Tibial artery (tissue), 4 donors: ENCODE measurements around the gene RABGAP1.
A peak's percentile ranks its signal among the peaks of the same experiment; 100 is the strongest.

Source experiments
- DNase-seq, 2 donors: peaks; one replicate each; pipeline ENCODE4 v3.0.0-alpha.2; 2019
- H3K27ac ChIP-seq, 2 donors: fragments of 200-600 bp; sonication (generic) in 1 of 2; 1 replicate in 1 of 2; 2 replicates in 1 of 2; pipeline ENCODE4 v1.5.1; 2018 to 2019; ENCODE audit warnings: mild to moderate bottlenecking in 1 of 2
- H3K27me3 ChIP-seq, 2 donors: fragments of 200-600 bp; sonication (generic) in 1 of 2; one replicate each; pipeline versions ENCODE4 v1.5.1 to v1.6.0; 2016 to 2019
- H3K36me3 ChIP-seq, 3 donors: fragments of 200-600 bp; sonication (generic) in 2 of 3; one replicate each; pipeline ENCODE4 v1.5.1; 2016 to 2019; ENCODE audit warnings: mild to moderate bottlenecking in 2 of 3
- H3K4me1 ChIP-seq, 4 donors: fragments of 200-600 bp; sonication (generic) in 2 of 4; 1 replicate in 3 of 4; 2 replicates in 1 of 4; pipeline ENCODE4 v1.5.1; 2016 to 2019
- H3K4me3 ChIP-seq, 2 donors: fragments of 200-600 bp; sonication (generic) in 1 of 2; 1 replicate in 1 of 2; 2 replicates in 1 of 2; pipeline ENCODE4 v1.5.1; 2018 to 2019; ENCODE audit warnings: mild to moderate bottlenecking in 2 of 2
- H3K9me3 ChIP-seq, 3 donors: fragments of 200-600 bp; sonication (generic) in 1 of 3; one replicate each; pipeline ENCODE4 v1.5.1; 2016 to 2019
- intact Hi-C: fragments of 100-400 bp; cut with DNase I; formaldehyde crosslinking; loops from one replicate; pipeline ENCODE4 v1.15.0; 2023; ENCODE audit warnings: low total_unique reads
- TF ChIP-seq, protein P1 (sequence below), 2 experiments: fragments of 200-600 bp in 1 of 2; fragments of 450-650 bp in 1 of 2; IDR thresholded peaks; one replicate each; pipeline ENCODE4 v1.5.1; 2017 to 2019; ENCODE audit warnings: antibody characterized with exemption in 2 of 2, mild to moderate bottlenecking in 1 of 2, moderate library complexity in 1 of 2

Gene RABGAP1

DNA sequence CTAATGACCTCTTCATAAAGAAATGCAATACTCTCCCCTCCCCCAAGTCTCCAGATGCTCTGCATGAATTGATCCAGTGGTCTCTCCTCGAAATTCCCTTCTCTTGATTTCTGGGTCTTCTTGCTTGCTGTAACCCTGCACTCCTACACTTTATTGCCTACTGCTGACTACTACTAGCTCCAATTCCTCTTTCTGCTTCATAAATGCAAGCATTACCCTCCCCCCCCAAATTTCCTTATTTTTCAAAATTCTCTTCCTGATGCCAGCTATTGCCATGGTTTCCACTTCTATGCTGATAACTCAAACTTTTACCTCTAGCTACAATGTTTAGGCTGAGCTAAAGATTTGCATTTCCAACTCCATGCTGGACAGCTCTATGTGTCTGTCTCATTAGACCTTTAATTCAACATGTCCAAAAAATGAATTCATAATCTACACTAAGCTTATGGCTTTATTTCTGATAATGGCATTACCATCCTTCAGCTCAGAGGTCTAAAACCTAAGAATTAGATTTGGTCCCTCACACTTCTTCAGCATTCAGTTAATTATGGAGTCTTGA, 10.9 kb upstream of the RABGAP1 start:
- H3K36me3 ChIP-seq: no peaks in the 10 kb centered on the region
- H3K4me1 ChIP-seq: peaks cover 0 to 31% (median 24%) of the 10 kb centered on the region in 4 donors
- intact Hi-C loops: loop anchor here (10.0 kb wide), 1 partner anchor 65 kb away; no protein-coding TSS in a partner anchor
- no peaks in the 10 kb centered on the region for H3K9me3 ChIP-seq
- TF ChIP-seq, protein P1, sequence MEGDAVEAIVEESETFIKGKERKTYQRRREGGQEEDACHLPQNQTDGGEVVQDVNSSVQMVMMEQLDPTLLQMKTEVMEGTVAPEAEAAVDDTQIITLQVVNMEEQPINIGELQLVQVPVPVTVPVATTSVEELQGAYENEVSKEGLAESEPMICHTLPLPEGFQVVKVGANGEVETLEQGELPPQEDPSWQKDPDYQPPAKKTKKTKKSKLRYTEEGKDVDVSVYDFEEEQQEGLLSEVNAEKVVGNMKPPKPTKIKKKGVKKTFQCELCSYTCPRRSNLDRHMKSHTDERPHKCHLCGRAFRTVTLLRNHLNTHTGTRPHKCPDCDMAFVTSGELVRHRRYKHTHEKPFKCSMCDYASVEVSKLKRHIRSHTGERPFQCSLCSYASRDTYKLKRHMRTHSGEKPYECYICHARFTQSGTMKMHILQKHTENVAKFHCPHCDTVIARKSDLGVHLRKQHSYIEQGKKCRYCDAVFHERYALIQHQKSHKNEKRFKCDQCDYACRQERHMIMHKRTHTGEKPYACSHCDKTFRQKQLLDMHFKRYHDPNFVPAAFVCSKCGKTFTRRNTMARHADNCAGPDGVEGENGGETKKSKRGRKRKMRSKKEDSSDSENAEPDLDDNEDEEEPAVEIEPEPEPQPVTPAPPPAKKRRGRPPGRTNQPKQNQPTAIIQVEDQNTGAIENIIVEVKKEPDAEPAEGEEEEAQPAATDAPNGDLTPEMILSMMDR (IDR thresholded peaks at IDR 0.05): no peak
- DNase-seq: no peak
- H3K27ac ChIP-seq: no peak overlapping the region
- H3K27me3 ChIP-seq: no peaks in the 10 kb centered on the region
- H3K4me3 ChIP-seq: no peak overlapping the region

DNA sequence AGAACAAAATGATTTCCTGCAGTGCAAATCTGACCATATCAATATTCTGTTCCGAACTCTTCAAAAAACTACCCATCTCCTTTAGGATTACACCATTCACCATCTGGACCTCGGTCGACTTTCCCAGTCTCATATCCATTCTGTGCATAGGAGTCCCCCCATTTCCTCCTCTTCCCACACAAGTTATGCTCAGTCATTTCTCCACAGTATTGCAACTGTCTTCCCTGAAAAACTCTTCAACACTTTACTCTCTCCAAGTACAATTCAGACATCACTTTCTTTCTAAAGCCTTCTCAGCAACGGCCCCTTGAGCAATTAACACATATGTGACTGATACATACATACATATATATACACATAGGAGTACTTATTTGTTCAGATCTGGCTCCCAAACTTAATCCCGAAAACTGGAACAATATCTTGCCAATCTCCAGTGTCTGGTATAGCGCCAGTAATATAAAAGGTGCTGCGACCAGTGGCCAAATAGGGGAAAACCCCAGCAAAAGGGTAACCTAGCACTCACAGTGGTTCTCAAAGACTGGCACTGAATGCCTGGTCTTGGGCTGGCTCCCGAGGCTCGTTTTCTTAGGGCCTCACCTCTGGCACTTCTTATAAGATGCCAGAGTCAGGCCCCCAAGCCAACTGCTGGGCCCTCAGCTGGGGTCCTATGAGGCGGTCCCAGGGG, 10.1 kb upstream of the RABGAP1 start:
- Histone ChIP-seq H3K4me1 (peaks cover 0 to 31% (median 25%) of the 10 kb centered on the region in 4 donors), H3K36me3 (peaks cover 0 to 4% (median 0%) of the 10 kb centered on the region in 3 donors), H3K27me3 (no peaks in the 10 kb centered on the region), H3K27ac (peak overlapping the region; percentile 82 to 86), H3K4me3 (peak overlapping the region; percentile 82 to 92), H3K9me3 (no peaks in the 10 kb centered on the region)
- intact Hi-C loops: loop anchor here (10.0 kb wide), 1 partner anchor 64 kb away; no protein-coding TSS in a partner anchor
- TF ChIP-seq, protein P1 (IDR thresholded peaks at IDR 0.05): no peak
- DNase-seq: no peak

DNA sequence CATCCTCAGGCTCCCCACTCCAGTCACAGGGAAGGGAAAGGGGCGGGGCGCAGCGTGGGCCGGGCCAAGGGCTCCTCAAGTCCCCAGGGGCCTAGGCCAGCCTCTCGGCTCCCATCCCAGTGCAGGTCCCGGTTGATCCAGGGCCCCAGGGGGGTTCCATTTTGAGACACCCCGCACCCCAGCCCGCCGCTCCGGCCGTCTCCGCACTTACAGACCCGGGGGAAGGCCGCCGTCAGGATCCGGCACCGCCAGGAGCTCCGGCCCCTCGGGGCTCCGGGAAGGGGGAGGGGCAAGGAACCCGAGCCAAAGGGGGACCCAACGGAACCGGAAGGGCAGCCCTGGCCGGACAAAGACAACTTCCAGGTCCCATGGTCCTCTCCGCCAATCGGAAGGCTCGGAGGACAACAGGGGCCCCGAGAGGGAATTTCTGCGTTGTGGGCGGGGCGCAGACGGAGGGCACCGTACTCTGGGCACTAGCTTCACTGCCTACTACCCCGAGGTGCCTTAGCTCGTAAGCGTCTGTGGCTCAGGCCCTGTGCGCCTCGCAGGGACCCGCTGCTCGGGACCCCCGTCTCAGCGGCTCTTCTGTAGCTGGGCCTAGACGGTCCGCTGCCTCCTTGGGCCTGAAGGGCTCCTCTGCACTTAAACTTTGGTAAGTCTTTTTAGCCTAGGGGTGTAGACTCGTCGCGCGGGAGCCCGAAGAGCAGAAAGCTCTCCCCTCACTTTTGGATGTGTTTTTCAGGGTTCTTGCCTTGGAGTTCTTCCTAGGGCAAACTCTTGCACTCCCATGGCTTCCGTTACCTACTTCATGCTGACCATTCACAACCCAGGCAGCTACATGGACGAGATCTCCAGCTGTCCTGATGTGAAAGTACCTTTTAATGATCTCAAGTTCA, 9.3 kb upstream of the RABGAP1 start, which contains the start of gene ZBTB26:
Gene ZBTB26, minus strand, starts transcription at position 287 of the 896 bp plus-strand sequence. CDS start 11,578 bp downstream, outside the sequence.
- Histone ChIP-seq H3K9me3 (no peaks in the 10 kb centered on the region), H3K27ac (peak within 1 kb of the TSS; percentile 82 to 86), H3K27me3 (no peaks in the 10 kb centered on the region), H3K4me3 (peak within 1 kb of the TSS; percentile 82 to 92), H3K4me1 (peaks cover 0 to 31% (median 25%) of the 10 kb centered on the region in 4 donors), H3K36me3 (peaks cover 0 to 7% (median 2%) of the 10 kb centered on the region in 3 donors)
- TF ChIP-seq, protein P1 (IDR thresholded peaks at IDR 0.05): no peak
- intact Hi-C loops: loop anchor here (10.0 kb wide), 1 partner anchor 63 kb away; no protein-coding TSS in a partner anchor
- peak; percentile 96 to 97 for DNase-seq

DNA sequence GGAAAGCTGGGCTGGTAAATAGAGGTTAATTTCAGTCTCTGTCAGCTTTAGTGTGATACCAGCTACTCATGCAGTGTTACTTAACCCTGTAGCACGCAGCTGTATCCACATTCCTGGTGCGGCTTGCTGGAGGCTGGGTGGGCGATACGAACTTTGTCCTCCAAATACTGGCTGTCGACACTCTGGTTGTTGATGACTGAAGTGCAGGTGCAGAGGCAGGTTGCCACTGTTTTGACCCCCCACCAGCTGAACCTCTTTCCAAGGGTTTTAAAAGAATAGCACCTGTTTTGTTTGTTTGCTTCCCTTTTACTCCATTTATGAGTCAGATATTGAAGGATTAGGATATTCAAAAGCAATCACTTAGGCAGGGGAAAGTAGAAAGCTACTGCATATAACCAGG, 4.4 kb upstream of the RABGAP1 start:
- H3K4me1 ChIP-seq: peaks cover 0 to 24% (median 17%) of the 10 kb centered on the region in 4 donors
- intact Hi-C loops: loop anchor here (10.0 kb wide), 1 partner anchor 58 kb away; no protein-coding TSS in a partner anchor
- peaks cover 0 to 23% (median 6%) of the 10 kb centered on the region in 3 donors for H3K36me3 ChIP-seq
- no peaks in the 10 kb centered on the region for H3K9me3 ChIP-seq
- TF ChIP-seq, protein P1 (IDR thresholded peaks at IDR 0.05): no peak
- no peak overlapping the region for H3K27ac ChIP-seq
- no peak overlapping the region for H3K4me3 ChIP-seq
- no peaks in the 10 kb centered on the region for H3K27me3 ChIP-seq
- DNase-seq: no peak

DNA sequence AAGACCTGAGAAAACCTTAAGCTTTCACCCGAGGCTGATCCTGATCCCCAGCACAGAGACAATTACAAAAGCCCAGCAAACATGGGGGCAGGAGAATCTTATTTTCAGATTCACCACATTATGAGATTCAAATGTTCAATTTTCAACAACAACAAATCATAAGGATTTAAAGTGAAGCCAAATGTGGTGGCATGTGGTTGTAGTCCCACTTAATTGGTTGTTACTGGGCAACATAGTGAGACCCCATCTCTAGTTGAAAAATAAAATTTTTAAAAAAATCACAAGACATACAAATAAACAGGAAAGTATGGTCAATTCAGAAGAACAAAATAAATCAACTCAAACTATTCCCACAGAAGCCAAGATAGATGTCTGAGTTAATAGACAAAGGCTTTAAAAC, 3.9 kb upstream of the RABGAP1 start:
- H3K4me3 ChIP-seq: no peak overlapping the region
- H3K36me3 ChIP-seq: peaks cover 0 to 23% (median 6%) of the 10 kb centered on the region in 3 donors
- peaks cover 0 to 27% (median 19%) of the 10 kb centered on the region in 4 donors for H3K4me1 ChIP-seq
- no peaks in the 10 kb centered on the region for H3K27me3 ChIP-seq
- TF ChIP-seq, protein P1 (IDR thresholded peaks at IDR 0.05): no peak
- no peak overlapping the region for H3K27ac ChIP-seq
- H3K9me3 ChIP-seq: no peaks in the 10 kb centered on the region
- DNase-seq: no peak
- intact Hi-C loops: loop anchor here (10.0 kb wide), 1 partner anchor 58 kb away; no protein-coding TSS in a partner anchor
